ENCODE measurements around the gene MAP3K14. TPM values are rescaled to one million over a fixed set of nuclear protein-coding genes. Genes with fewer than 3 reads are reported as not detected.

MAP3K14 gene
- total RNA-seq, 1 donor from 2014 or later: 11.5 TPM

GRCh38 chr17:45324336-45324735 is 7.5 kb upstream of the MAP3K14 start:
- TF ChIP-seq CTCF (conservative IDR thresholded peaks at IDR 0.05): no peak
- no peaks in the 10 kb centered on the region for H3K4me1 Mint-ChIP-seq
- no peak overlapping the region for H3K27ac Mint-ChIP-seq (ENCODE audit: unreplicated experiment)
- H3K27me3 Mint-ChIP-seq (ENCODE audit: low read depth): no peaks in the 10 kb centered on the region
- no peaks in the 10 kb centered on the region for H3K36me3 Mint-ChIP-seq (ENCODE audit: low read depth)
- peaks cover 2% of the 10 kb centered on the region for H3K9me3 Mint-ChIP-seq
- no peak for DNase-seq (ENCODE audit: low read depth, low spot score)
- no peak overlapping the region for H3K4me3 Mint-ChIP-seq

- no peak for TF ChIP-seq CTCF (conservative IDR thresholded peaks at IDR 0.05)
- Mint-ChIP-seq H3K4me3 (no peak overlapping the region), H3K36me3 (ENCODE audit: low read depth) (no peaks in the 10 kb centered on the region), H3K9me3 (no peaks in the 10 kb centered on the region), H3K27ac (ENCODE audit: unreplicated experiment) (no peak overlapping the region), H3K27me3 (ENCODE audit: low read depth) (no peaks in the 10 kb centered on the region), H3K4me1 (peaks cover 11% of the 10 kb centered on the region)
- no peak for DNase-seq (ENCODE audit: low read depth, low spot score)
These were observed 5.3 kb upstream of the MAP3K14 start for GRCh38 chr17:45322168-45322567.

GRCh38 chr17:45320931-45321461 is 4.2 kb upstream of the MAP3K14 start:
- Mint-ChIP-seq H3K9me3 (no peaks in the 10 kb centered on the region), H3K27me3 (ENCODE audit: low read depth) (no peaks in the 10 kb centered on the region)
- DNase-seq (ENCODE audit: low read depth, low spot score): no peak

GRCh38 chr17:45320349-45320930 is 3.6 kb upstream of the MAP3K14 start:
- H3K27me3 Mint-ChIP-seq (ENCODE audit: low read depth): no peaks in the 10 kb centered on the region
- no peak overlapping the region for H3K27ac Mint-ChIP-seq (ENCODE audit: unreplicated experiment)
- peaks cover 21% of the 10 kb centered on the region for H3K4me1 Mint-ChIP-seq
- H3K4me3 Mint-ChIP-seq: peak overlapping the region; percentile 32
- DNase-seq (ENCODE audit: low read depth, low spot score): no peak
- no peak for TF ChIP-seq CTCF (conservative IDR thresholded peaks at IDR 0.05)
- no peaks in the 10 kb centered on the region for H3K36me3 Mint-ChIP-seq (ENCODE audit: low read depth)
- H3K9me3 Mint-ChIP-seq: no peaks in the 10 kb centered on the region

More at GRCh38 chr17:45320931-45321461, 4.2 kb upstream of the MAP3K14 start:
- Mint-ChIP-seq H3K4me3 (no peak overlapping the region), H3K36me3 (ENCODE audit: low read depth) (no peaks in the 10 kb centered on the region), H3K27ac (ENCODE audit: unreplicated experiment) (no peak overlapping the region), H3K4me1 (peaks cover 16% of the 10 kb centered on the region)
- TF ChIP-seq CTCF (conservative IDR thresholded peaks at IDR 0.05): no peak

GRCh38 chr17:45319239-45319703 is 2.5 kb upstream of the MAP3K14 start:
- no peaks in the 10 kb centered on the region for H3K36me3 Mint-ChIP-seq (ENCODE audit: low read depth)
- peak overlapping the region; percentile 72 for H3K4me3 Mint-ChIP-seq
- no peak for DNase-seq (ENCODE audit: low read depth, low spot score)
- peaks cover 33% of the 10 kb centered on the region for H3K4me1 Mint-ChIP-seq
- H3K27ac Mint-ChIP-seq (ENCODE audit: unreplicated experiment): no peak overlapping the region
- no peaks in the 10 kb centered on the region for H3K9me3 Mint-ChIP-seq
- TF ChIP-seq CTCF (conservative IDR thresholded peaks at IDR 0.05): no peak
- H3K27me3 Mint-ChIP-seq (ENCODE audit: low read depth): no peaks in the 10 kb centered on the region
